A549 (cell line): ENCODE results near the gene SEC63. TPM values are rescaled to one million over a fixed set of nuclear protein-coding genes. Genes with fewer than 3 reads are reported as not detected.
"Not testable (repeated sequence)": the region's sequence is repeated elsewhere in the genome, so short reads cannot be mapped to it uniquely, and the experiment has no call there.

Experiments
- ATAC-seq, 2 experiments: fragments of 200-7000 bp in 1 of 2; fragments of >200 bp in 1 of 2; cut with Nextera tagmentation in 1 of 2; cut with Tn5 transposase in 1 of 2; 3 replicates each; pipeline versions ENCODE4 v1.8.0 to v1.9.1; 2018 to 2020; ENCODE audit warnings: mild to moderate bottlenecking in 1 of 2, moderate library complexity in 1 of 2
- CTCF ChIA-PET: fragments of 300-600 bp; sonication (Branson Sonifier 250); formaldehyde crosslinking; extraction: SDS; loops from one replicate; lab custom pipeline; 2021; ENCODE audit warnings: antibody characterized with exemption, inconsistent platforms; lab: Yijun Ruan, JAX
- POLR2A ChIA-PET: fragments of 350-600 bp; formaldehyde crosslinking; extraction: SDS; loops from one replicate; lab custom pipeline; 2021; ENCODE audit warnings: antibody characterized with exemption, inconsistent platforms; lab: Yijun Ruan, JAX
- DNase-seq, 2 experiments: peaks; one replicate each; pipeline versions ENCODE4 v3.0.0 to v3.0.0-alpha.2; 2011 to 2016; ENCODE audit warnings: low read depth in 1 of 2, low spot score in 1 of 2
- FAIRE-seq: peaks from 2 replicates; lab custom pipeline; 2011; peaks lifted over from hg19 to GRCh38; lab: Jason Lieb, UNC
- H3K27ac ChIP-seq, 2 experiments: fragments of >200 bp; sonication (Bioruptor Twin); formaldehyde crosslinking; 3 replicates each; pipeline ENCODE4 v1.5.1; 2016 to 2017
- H3K4me1 ChIP-seq: fragments of >200 bp; sonication (Bioruptor Twin); formaldehyde crosslinking; 3 replicates; pipeline ENCODE4 v1.6.1; 2016
- H3K4me2 ChIP-seq: fragments of >200 bp; sonication (Bioruptor Twin); formaldehyde crosslinking; 3 replicates; pipeline ENCODE4 v1.6.1; 2016
- H3K4me3 ChIP-seq: fragments of >200 bp; sonication (Bioruptor Twin); formaldehyde crosslinking; 3 replicates; pipeline ENCODE4 v1.5.1; 2016
- H3K9me3 ChIP-seq: fragments of >200 bp; sonication (Bioruptor Twin); formaldehyde crosslinking; 3 replicates; pipeline ENCODE4 v1.6.1; 2016
- BHLHE40 ChIP-seq: IDR thresholded peaks from 2 replicates; pipeline ENCODE4 v1.6.1; 2012; ENCODE audit warnings: low read depth, low read length, inconsistent platforms
- CEBPB ChIP-seq, 2 experiments: fragments of >200 bp in 1 of 2; sonication (Bioruptor Twin) in 1 of 2; formaldehyde crosslinking in 1 of 2; IDR thresholded peaks; 2 replicates each; pipeline ENCODE4 v1.6.1; 2012 to 2016
- CTCF ChIP-seq: fragments of >200 bp; sonication (Bioruptor Twin); formaldehyde crosslinking; IDR thresholded peaks from 3 replicates; pipeline ENCODE4 v1.5.1; 2016
- EP300 ChIP-seq, 2 experiments: fragments of >200 bp; sonication (Bioruptor Twin); formaldehyde crosslinking; IDR thresholded peaks; 2 replicates in 1 of 2; 3 replicates in 1 of 2; pipeline ENCODE4 v1.6.1; 2016 to 2017
- ESRRA ChIP-seq: fragments of 150-350 bp; IDR thresholded peaks from 2 replicates; pipeline ENCODE4 v1.6.1; 2014; ENCODE audit warnings: mild to moderate bottlenecking, low read length, borderline replicate concordance
- HDAC2 ChIP-seq: fragments of 200-600 bp; sonication (generic); IDR thresholded peaks from 2 replicates; pipeline ENCODE4 v1.6.1; 2016
- HES2 ChIP-seq: fragments of >200 bp; sonication (Bioruptor Twin); formaldehyde crosslinking; IDR thresholded peaks from 2 replicates; pipeline ENCODE4 v1.6.1; 2016
- HOXB5 ChIP-seq: fragments of 250-450 bp; sonication (Bioruptor Pico); IDR thresholded peaks from 2 replicates; pipeline ENCODE4 v1.5.0; 2020; ENCODE audit warnings: mild to moderate bottlenecking, moderate library complexity
- JUN ChIP-seq, 2 experiments: fragments of >200 bp; sonication (Bioruptor Twin); formaldehyde crosslinking; IDR thresholded peaks; 2 replicates in 1 of 2; 3 replicates in 1 of 2; pipeline ENCODE4 v1.6.1; 2016 to 2017
- JUNB ChIP-seq: fragments of >200 bp; sonication (Bioruptor Twin); formaldehyde crosslinking; IDR thresholded peaks from 2 replicates; pipeline ENCODE4 v1.6.1; 2016
- MAFK ChIP-seq: fragments of 450-650 bp; IDR thresholded peaks from 2 replicates; pipeline ENCODE4 v1.6.1; 2014; ENCODE audit not compliant: partially characterized antibody
- NR3C1 ChIP-seq: fragments of >200 bp; sonication (Bioruptor Twin); formaldehyde crosslinking; IDR thresholded peaks from 3 replicates; pipeline ENCODE4 v1.6.1; 2017
- PBX3 ChIP-seq: IDR thresholded peaks from 2 replicates; pipeline ENCODE4 v1.6.1; 2012
- RFX5 ChIP-seq: fragments of 450-650 bp; IDR thresholded peaks from 2 replicates; pipeline ENCODE4 v1.7.1; 2014; ENCODE audit warnings: antibody characterized with exemption, mild to moderate bottlenecking, moderate library complexity
- TP53 ChIP-seq: fragments of 250-450 bp; sonication (Bioruptor Pico); IDR thresholded peaks from 2 replicates; pipeline ENCODE4 v1.5.0; 2021; ENCODE audit warnings: mild to moderate bottlenecking, moderate library complexity
- ZC3H11A ChIP-seq: fragments of 450-650 bp; IDR thresholded peaks from 2 replicates; pipeline ENCODE4 v1.6.1; 2014; ENCODE audit warnings: antibody characterized with exemption, mild to moderate bottlenecking
- ZNF302 ChIP-seq: fragments of 250-450 bp; sonication (Bioruptor Pico); IDR thresholded peaks from 2 replicates; pipeline ENCODE4 v1.9.0; 2021; ENCODE audit warnings: inconsistent platforms, mild to moderate bottlenecking, moderate library complexity
- ZSCAN20 ChIP-seq: fragments of 250-450 bp; sonication (Bioruptor Pico); IDR thresholded peaks from 2 replicates; pipeline ENCODE4 v1.8.0; 2022; ENCODE audit warnings: mild to moderate bottlenecking, moderate library complexity
- WGBS: methylation state at CpG from one replicate; pipeline ENCODE4 v1.1.6; 2017; ENCODE audit errors: missing lambda C conversion rate; 5-methylcytosine and 5-hydroxymethylcytosine counted together
- polyA plus RNA-seq, 4 experiments: library from polyadenylated mRNA; depleted of rRNA in 3 of 4; stranded (reverse); fragments of >200 nt; fragmentation: RNase III in 1 of 4; extraction: RNeasy Plus Mini Kit Qiagen cat#74134 plus additional on column Dnase treatment in 1 of 4; gene quantifications; 2 replicates in 3 of 4; 3 replicates in 1 of 4; pipeline ENCODE4 v1.2.3, GENCODE V29; 2011 to 2017

The SEC63 gene
- polyA plus RNA-seq, 2 of the 4 experiments (the other 2 are of a cell fraction): 23.0 to 69.3 TPM

- H3K27ac ChIP-seq, H3K9me3 ChIP-seq, DNase-seq, H3K4me1 ChIP-seq, CTCF ChIA-PET, H3K4me2 ChIP-seq, H3K4me3 ChIP-seq, POLR2A ChIA-PET, FAIRE-seq: not testable (repeated sequence)
- WGBS: 100% methylated on average over 1 of the region's 1 CpG
- peak; percentile 8 for TF ChIP-seq MAFK
- TF ChIP-seq, all 56 proteins: peak for 1; not testable (repeated sequence) for 55
- ATAC-seq: not testable (repeated sequence)
Measured at GRCh38 chr6:107871512-107871911, 86.5 kb downstream of the SEC63 start.

GRCh38 chr6:107871016-107871415, 87.0 kb downstream of the SEC63 start:
- 87% methylated on average over 4 of the region's 4 CpGs for WGBS
- ChIA-PET CTCF (interaction anchor here (0.7 to 1.4 kb wide), 2 partner anchors 23 to 195 kb away, joined by 3 to 4 read pairs; no protein-coding TSS in a partner anchor), POLR2A (no interaction called here)
- DNase-seq: no peak
- no peak overlapping the region for H3K27ac ChIP-seq
- 0 out of 3 replicates have a peak, but pooled peaks cover 6% of the 10 kb centered on the region for H3K4me1 ChIP-seq
- no peak overlapping the region for H3K4me3 ChIP-seq
- no peak for TF ChIP-seq HOXB5 (CRISPR knock-in tag)
- no peak for TF ChIP-seq JUNB
- TF ChIP-seq ZSCAN20 (CRISPR knock-in tag): no peak
- no peak for TF ChIP-seq ZNF302
- TF ChIP-seq HDAC2: no peak
- TF ChIP-seq NR3C1: no peak
- no peak for TF ChIP-seq JUN (IDR thresholded peaks at IDR 0.05)
- H3K4me2 ChIP-seq: no peak overlapping the region
- H3K9me3 ChIP-seq: no peaks in the 10 kb centered on the region
- ATAC-seq: no peak
- FAIRE-seq: no peak

- POLR2A ChIA-PET: no interaction called here
- CTCF ChIA-PET: interaction anchor here (1.4 kb wide), 1 partner anchor 195 kb away, joined by 4 read pairs; no protein-coding TSS in a partner anchor
Measured at GRCh38 chr6:107870381-107870780, 87.6 kb downstream of the SEC63 start.

More at GRCh38 chr6:107870381-107870780, 87.6 kb downstream of the SEC63 start:
- H3K4me2 ChIP-seq: no peak overlapping the region
- H3K4me1 ChIP-seq: 0 out of 3 replicates have a peak, but pooled peaks cover 6% of the 10 kb centered on the region
- ATAC-seq (no peak), DNase-seq (no peak), FAIRE-seq (no peak)
- TF ChIP-seq ESRRA (no peak), CTCF (no peak), CEBPB (IDR thresholded peaks at IDR 0.05) (no peak), TP53 (CRISPR knock-in tag) (no peak), PBX3 (no peak), ZSCAN20 (CRISPR knock-in tag) (no peak), BHLHE40 (no peak), EP300 (IDR thresholded peaks at IDR 0.05) (no peak), NR3C1 (no peak), RFX5 (no peak), ZC3H11A (no peak), HES2 (no peak)
- WGBS: 55% methylated on average over 1 of the region's 1 CpG
- H3K4me3 ChIP-seq: no peak overlapping the region
- no peak overlapping the region for H3K27ac ChIP-seq
- H3K9me3 ChIP-seq: no peaks in the 10 kb centered on the region
